Colon (tissue), 2 donors: ENCODE results near the gene PCDHB1.

Experiments
- FAIRE-seq: peaks from 2 replicates; lab custom pipeline; 2012; peaks lifted over from hg19 to GRCh38; lab: Jason Lieb, UNC
- donor health status: control.
- donor health status: control.

PCDHB1 gene

DNA sequence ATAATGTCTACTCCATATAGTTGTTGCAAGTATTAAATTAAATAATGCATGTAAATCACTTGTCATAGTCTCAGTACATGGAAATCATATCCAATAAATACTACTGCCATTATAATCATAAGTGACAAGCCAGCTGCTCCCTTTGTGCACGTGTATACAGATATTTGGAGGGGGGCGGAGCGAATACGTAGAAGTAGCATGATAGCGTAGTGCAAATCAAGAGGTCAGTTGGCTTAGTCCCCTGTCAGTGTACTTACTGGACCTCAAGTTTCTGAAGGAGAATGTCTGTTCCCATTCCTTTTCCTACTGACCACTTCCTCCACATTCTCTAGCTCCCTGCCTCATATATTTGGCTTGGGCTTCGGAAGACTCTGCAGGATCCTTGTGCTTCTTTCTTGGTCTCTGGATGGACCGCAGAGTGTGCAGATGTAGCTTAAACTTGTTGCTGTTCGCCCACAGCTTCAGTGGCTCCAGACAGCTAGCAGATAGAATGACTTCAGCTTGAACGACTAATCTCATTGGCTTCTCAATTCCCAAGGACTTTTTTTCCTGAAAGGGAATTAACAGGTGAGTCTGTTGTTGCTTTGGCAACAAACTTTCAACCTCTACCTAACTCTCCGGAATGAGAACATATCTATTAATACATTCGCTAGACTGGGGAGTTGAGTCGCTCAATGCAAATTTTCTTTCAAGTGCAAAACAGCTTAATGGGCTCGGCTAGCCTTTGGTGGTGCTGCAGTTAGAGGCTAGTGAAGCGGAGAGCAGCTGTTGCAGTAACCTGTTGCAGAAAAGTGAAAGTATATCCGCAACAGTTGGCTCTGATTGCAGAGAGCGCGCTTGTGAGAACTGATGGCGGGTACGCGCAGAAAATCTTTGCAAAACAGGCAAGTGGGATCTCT lies at the start of gene PCDHB1:
PCDHB1 (plus strand) TSS at position 753 of the 899 bp plus-strand sequence; CDS start at position 850, 97 bp downstream.
- FAIRE-seq, result no peak

DNA sequence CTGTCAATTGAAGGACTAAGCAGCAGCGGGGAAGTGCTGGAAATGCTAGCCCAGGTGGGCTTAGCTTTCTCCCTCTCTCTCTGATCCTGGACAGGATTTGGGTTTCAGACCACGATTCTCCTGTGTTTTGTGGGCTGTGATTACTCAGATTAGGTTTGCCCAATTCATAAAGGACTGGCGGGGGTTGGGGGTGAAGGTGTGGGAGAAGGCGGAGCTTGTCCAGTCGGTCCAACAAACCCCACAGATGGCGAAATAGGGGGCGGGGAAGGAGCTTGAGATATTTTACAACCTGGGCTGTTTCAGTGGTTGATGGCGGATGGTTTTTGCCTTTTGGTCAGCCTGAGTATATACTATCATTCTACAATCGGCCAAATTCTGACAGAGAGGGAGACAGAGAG lies 49.7 kb upstream of the PCDHB1 start:
- no peak for FAIRE-seq

DNA sequence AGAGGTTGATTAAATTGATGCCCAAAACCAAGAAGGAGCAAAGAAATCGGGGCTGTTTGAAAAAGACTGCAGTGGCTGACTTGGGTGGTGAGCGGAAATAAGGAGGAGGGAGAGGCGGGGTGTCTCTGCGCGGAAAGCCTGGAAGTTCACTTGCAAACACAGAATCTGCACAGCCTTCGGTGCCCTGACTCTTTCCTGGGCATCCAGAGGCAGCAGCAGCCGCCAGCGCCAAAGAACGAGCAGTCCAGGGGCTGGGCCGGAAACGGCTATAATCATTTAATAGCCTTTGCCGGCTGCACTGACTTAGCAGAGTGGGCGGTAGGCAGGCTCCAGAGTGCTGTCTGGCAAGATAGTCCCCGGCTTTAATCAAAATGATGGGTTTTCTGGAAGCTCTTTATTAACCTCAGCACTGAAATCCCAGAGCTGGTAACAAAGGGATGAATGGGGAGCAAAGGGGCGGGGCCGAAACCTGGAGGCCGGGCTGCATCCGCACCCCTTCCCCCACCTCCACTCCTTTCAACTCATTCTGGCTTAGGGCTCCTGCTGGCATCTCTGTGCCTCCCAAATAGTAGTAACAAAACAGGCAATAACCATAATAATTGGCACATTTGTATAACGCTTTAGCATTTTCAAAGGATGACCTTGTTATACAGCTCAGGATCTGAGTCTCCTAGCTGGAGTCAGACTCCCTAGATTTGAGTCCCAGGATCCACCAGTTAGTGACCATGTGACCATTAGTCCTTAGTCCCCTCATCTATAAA lies 49.1 kb upstream of the PCDHB1 start:
- no peak for FAIRE-seq

- FAIRE-seq, result no peak
Measured at GRCh38 chr5:141002605-141002965, 48.6 kb upstream of the PCDHB1 start.

GRCh38 chr5:141003031-141003430 lies 48.1 kb upstream of the PCDHB1 start:
- no peak for FAIRE-seq

DNA sequence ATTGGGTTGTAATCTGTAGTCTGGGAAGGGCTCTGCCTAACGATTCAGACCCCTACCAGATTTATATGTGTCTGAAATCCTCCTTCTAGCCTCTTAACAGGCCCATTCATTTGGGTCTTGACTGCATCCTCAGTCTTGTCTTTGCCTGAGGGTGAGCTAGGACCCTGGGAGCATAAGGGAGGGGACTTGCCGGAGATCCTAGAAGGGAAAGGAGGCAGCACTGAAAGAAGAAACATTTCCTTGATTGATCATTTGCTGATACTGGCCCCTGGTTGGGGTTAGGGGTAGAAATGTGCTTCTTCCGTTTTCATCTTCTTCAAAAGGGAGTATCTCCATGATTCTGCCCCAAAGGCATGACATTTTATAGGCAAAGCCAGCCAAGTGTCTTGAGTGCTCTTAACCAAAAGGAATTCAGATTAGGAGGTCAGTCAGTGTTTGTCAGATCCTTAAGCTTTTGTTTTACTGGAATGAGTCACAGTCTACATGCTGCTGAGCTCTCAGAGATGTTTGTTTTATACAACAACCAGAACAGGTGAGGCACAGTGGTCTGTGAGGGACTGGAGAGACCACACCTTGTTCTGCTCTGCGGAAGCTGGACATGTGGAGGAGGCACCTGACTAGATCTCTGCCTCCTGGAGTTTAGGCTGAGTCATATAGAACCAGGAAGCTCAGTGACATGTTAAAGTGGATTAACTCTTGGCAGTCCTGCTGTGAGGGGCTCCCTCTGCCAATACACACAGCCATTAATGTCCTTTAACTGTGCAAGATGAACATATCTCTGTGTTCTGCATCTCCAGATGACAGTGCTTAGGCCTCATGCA lies 47.2 kb upstream of the PCDHB1 start:
- FAIRE-seq, result no peak

GRCh38 chr5:141007791-141008190 lies 43.4 kb upstream of the PCDHB1 start:
- FAIRE-seq, result no peak

DNA sequence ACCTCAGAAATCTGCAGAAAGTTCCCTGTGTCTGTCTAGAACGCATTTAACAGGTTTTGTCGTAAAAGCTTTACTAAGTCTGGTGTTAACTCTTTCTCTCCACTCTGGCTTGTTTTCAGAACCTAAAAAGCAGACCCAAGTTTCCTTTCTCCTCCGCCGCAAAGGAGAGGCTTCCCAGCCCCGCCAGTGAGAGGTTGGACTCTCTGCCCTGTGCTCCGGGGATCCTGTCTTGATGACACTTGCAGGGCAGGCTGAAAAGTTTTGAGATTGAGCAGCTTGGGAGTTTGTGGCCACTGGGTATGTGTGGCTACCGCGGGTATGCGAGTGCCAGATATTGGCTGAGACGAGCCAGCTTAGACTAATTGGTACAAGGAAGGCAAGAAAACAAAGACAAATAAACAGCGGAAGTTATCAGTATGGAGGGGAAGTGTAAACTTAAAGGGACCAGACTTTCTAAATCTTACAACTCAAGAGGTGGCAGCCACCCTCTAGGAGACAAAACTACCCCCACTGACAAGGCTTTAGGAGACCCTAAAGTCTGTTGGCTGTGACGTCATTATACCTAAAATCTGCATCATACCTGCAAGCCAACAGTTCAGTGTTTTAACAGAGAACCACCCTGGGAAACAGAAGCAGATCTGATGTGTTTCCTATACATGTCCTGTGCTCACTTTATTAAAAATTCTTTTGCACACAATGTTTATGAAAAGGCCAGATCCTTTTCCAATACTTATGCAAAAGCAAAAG lies 41.0 kb upstream of the PCDHB1 start:
- FAIRE-seq, result no peak

- no peak for FAIRE-seq
Measured at GRCh38 chr5:141017943-141018342, 33.2 kb upstream of the PCDHB1 start.

DNA sequence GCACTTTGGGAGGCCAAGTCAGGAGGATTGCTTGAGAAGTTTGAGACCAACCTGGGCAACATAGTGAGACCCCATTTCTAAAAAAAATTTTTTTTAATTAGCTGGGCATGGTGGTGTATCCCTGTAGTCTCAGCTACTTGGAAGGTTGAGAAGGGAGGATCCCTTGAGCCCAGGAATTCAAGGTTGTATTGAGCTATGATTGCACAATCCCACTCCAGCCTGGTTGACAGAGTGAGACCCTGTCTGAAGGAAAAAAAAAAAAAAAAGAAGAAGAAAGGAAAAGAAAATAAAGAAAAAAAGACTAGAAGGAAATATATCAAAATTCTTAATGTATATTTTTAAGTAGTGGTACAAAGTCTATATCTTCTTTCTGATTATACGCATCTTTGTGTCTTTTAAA lies 28.8 kb upstream of the PCDHB1 start:
- FAIRE-seq, result no peak

DNA sequence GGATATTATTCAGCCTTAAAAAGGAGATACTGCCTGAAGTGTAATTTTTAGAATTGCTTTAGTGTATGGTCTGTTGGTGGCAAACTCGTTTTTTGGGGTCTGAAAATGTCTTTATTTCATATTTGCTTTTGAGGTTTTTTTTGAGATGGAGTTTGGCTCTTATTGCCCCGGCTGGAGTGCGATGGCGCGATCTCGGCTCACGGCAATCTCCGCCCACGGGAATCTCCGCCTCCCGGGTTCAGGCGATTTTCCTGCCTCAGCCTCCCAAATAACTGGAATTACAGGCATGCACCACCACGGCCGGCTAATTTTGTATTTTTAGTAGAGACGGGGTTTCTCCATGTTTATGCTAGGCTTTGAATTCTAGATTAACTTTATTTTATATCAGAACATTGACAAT lies 20.2 kb upstream of the PCDHB1 start:
- FAIRE-seq, result no peak

- FAIRE-seq, result no peak
Measured at GRCh38 chr5:141032626-141033025, 18.5 kb upstream of the PCDHB1 start.

GRCh38 chr5:141039061-141039460 lies 12.1 kb upstream of the PCDHB1 start:
- FAIRE-seq, result no peak

GRCh38 chr5:141039517-141039916 lies 11.7 kb upstream of the PCDHB1 start:
- FAIRE-seq, result no peak

- no peak for FAIRE-seq
Measured at GRCh38 chr5:141040093-141040770, 10.9 kb upstream of the PCDHB1 start.

- FAIRE-seq, result no peak
Measured at GRCh38 chr5:141040771-141041426, 10.3 kb upstream of the PCDHB1 start.

DNA sequence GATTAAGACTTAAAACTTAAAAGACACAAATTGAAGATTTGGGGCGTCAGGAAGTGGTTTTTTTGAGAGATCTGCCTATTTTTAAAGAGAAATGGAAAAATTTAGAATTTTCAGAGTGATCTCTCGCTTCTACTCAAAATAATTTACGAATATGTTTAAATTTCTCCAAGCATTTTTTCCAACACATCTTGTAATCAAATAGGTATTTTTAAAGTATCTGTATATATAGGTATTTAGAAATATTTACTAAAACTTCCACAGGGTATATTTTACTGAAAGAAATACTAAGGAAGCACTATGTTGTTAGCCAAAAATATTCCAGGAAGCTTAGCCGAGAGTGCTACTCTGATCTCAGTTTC lies 9.8 kb upstream of the PCDHB1 start:
- no peak for FAIRE-seq

GRCh38 chr5:141042555-141042954 lies 8.6 kb upstream of the PCDHB1 start:
- no peak for FAIRE-seq

- FAIRE-seq, result no peak
Measured at GRCh38 chr5:141051521-141051866, 320 bp downstream of the PCDHB1 start.

DNA sequence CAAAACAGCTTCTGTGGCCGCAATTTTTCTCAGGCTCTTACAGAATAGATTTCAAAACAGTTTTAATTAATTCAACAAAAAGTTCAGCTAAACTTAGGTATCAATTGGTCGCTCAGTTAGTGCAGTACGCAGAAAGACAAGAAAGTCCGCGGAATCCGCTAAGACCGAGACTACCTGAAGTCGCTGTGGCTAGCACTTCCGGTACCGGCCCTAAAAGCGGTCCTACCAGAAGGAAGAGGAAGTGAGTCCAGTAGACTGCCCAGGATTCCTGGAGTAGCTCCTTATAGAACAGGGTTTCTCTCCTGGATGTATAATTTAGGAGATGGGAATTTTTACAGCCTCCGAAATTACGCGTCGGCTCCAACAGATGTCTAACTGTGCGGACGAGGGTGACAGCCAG lies 26.7 kb downstream of the PCDHB1 start:
- FAIRE-seq, result no peak

- FAIRE-seq, result no peak
Measured at GRCh38 chr5:141082228-141082627, 31.1 kb downstream of the PCDHB1 start.
